Smooth muscle cell (in vitro differentiated cells): ENCODE measurements around the gene NFATC3. TPM values are rescaled to one million over a fixed set of nuclear protein-coding genes. Genes with fewer than 3 reads are reported as not detected.

Source experiments
- DNase-seq: peaks from one replicate; lab custom pipeline; 2025; ENCODE audit not compliant: unreplicated experiment; lab: John Stamatoyannopoulos, UW
- H2AFZ ChIP-seq: fragments of 200-600 bp; sonication (generic); 2 replicates; pipeline ENCODE4 v1.6.0; 2016; ENCODE audit warnings: antibody characterized with exemption, low read depth, mild to moderate bottlenecking
- H3F3A ChIP-seq: fragments of 200-600 bp; sonication (generic); 2 replicates; pipeline ENCODE4 v1.6.0; 2017; ENCODE audit warnings: antibody characterized with exemption, low read depth
- H3K27ac ChIP-seq: fragments of 200-600 bp; sonication (generic); 2 replicates; pipeline ENCODE4 v1.5.1; 2016; ENCODE audit warnings: low read depth, mild to moderate bottlenecking
- H3K27me3 ChIP-seq: fragments of 200-600 bp; sonication (generic); 2 replicates; pipeline ENCODE4 v1.6.1; 2016; ENCODE audit warnings: low read depth, mild to moderate bottlenecking
- H3K36me3 ChIP-seq: fragments of 200-600 bp; sonication (generic); 2 replicates; pipeline ENCODE4 v1.5.1; 2016; ENCODE audit warnings: low read depth
- H3K4me1 ChIP-seq: fragments of 200-600 bp; sonication (generic); 2 replicates; pipeline ENCODE4 v1.5.1; 2016; ENCODE audit warnings: low read depth
- H3K4me2 ChIP-seq: fragments of 200-600 bp; sonication (generic); 2 replicates; pipeline ENCODE4 v1.6.0; 2016; ENCODE audit warnings: mild to moderate bottlenecking
- H3K4me3 ChIP-seq: fragments of 200-600 bp; sonication (generic); 2 replicates; pipeline ENCODE4 v1.5.1; 2016; ENCODE audit warnings: mild to moderate bottlenecking
- H3K79me2 ChIP-seq: fragments of 200-600 bp; sonication (generic); 2 replicates; pipeline ENCODE4 v1.6.0; 2016; ENCODE audit warnings: low read depth, mild to moderate bottlenecking
- H3K9ac ChIP-seq: fragments of 200-600 bp; sonication (generic); 2 replicates; pipeline ENCODE4 v1.6.0; 2016; ENCODE audit warnings: low read depth
- H3K9me3 ChIP-seq: fragments of 200-600 bp; sonication (generic); replicated peaks from 2 replicates; pipeline ENCODE4 v1.5.1; 2016; ENCODE audit warnings: low read depth
- H4K20me1 ChIP-seq: fragments of 200-600 bp; sonication (generic); 2 replicates; pipeline ENCODE4 v1.6.0; 2016; ENCODE audit warnings: low read depth
- WGBS: methylation state at CpG from one replicate; pipeline ENCODE4 v1.1.7; 2016; ENCODE audit warnings: low lambda C conversion rate; 5-methylcytosine and 5-hydroxymethylcytosine counted together
- polyA plus RNA-seq: library from polyadenylated mRNA; unstranded; fragments of >200 nt; fragmentation: Nextera tagmentation; extraction: Ambion mirVana; gene quantifications from 2 replicates; pipeline ENCODE4 v1.2.1, GENCODE V29; 2016
- total RNA-seq: library from RNA; depleted of rRNA; stranded (reverse); fragments of >200 nt; gene quantifications from 2 replicates; pipeline ENCODE4 v1.2.3, GENCODE V29; 2014
- TF ChIP-seq, protein P1 (sequence below): fragments of 200-600 bp; sonication (generic); IDR thresholded peaks from 2 replicates; pipeline ENCODE4 v1.5.1; 2017; ENCODE audit warnings: borderline replicate concordance, mild to moderate bottlenecking, antibody characterized with exemption; ENCODE audit not compliant: insufficient read depth, poor library complexity, severe bottlenecking

Gene NFATC3
- total and polyA plus RNA-seq, 2 experiments from 2014 or later: 14.7 to 30.2 TPM

DNA sequence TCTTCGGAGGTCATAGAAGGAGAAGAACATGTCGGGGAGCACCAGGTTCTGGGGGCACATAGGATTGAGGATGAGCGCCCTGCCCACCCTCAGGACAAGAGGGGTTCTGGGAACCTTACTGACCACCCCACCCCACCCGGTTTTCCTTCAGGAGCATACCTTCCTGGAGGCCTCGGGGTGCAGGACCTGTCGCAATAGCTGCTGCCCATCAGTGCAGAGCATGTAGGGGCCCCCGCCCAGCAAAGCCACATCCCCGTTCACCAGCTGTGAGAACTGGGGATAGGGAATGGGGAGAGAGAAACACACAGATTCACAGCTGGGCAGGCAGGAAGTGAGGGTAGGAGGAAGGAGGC lies 148.6 kb downstream of the NFATC3 start:
- TF ChIP-seq, protein P1, sequence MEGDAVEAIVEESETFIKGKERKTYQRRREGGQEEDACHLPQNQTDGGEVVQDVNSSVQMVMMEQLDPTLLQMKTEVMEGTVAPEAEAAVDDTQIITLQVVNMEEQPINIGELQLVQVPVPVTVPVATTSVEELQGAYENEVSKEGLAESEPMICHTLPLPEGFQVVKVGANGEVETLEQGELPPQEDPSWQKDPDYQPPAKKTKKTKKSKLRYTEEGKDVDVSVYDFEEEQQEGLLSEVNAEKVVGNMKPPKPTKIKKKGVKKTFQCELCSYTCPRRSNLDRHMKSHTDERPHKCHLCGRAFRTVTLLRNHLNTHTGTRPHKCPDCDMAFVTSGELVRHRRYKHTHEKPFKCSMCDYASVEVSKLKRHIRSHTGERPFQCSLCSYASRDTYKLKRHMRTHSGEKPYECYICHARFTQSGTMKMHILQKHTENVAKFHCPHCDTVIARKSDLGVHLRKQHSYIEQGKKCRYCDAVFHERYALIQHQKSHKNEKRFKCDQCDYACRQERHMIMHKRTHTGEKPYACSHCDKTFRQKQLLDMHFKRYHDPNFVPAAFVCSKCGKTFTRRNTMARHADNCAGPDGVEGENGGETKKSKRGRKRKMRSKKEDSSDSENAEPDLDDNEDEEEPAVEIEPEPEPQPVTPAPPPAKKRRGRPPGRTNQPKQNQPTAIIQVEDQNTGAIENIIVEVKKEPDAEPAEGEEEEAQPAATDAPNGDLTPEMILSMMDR: no peak
- Histone ChIP-seq H3F3A (peaks cover 16% of the 10 kb centered on the region), H3K79me2 (no peaks in the 10 kb centered on the region), H3K9me3 (no peaks in the 10 kb centered on the region), H3K27me3 (peaks cover 17% of the 10 kb centered on the region), H3K36me3 (no peaks in the 10 kb centered on the region), H3K9ac (no peak overlapping the region), H2AFZ (no peak overlapping the region), H3K27ac (peak overlapping the region; percentile 56), H3K4me3 (peak overlapping the region; percentile 60), H3K4me2 (peak overlapping the region; percentile 92), H3K4me1 (peaks cover 21% of the 10 kb centered on the region), H4K20me1 (peaks cover 14% of the 10 kb centered on the region)
- DNase-seq: no peak
- WGBS: 83% methylated on average over 8 of the region's 8 CpGs

DNA sequence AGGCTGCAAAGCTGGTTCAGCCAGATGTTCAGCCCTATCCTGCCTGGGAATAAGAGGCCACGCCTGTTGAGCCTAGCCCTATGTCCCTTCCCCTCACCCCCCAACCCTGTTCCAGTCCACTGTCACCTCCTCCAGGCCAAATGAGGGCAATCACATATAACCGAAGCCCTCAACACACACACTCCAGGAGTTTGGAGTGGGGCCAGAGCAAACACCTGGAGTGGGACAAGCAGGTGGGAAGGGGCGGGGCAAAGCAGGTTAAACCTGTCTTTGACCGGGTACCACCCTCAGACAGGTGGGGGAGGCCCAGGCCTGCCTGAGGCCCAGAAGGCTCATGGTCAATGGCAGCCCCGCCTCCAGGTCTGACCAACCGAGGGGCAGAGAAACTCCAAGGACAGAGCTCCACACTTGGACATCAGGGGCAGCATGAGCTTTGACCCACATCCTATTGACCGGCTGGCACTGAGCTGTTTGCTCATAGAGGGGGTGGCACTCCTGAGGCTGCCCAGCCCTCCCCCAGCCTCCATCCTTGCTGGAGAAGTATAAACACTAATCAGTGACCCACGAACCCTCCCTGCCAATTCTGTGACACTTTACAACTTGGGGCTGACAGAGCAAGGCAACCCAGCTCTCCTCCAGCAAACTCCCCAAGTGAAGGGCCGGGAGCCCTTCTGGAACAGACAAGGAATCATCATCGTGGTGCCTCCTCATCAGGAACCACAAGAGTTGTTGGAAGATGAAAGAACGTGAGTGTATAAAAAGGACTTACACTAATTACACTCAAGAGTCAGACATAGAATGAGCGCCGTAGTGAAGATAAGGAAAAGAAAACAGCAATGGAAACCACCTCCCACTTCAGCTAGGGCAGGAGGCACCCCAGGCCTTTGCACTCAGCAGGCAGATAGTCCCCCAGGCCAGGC lies 149.3 kb downstream of the NFATC3 start:
- no peak for DNase-seq
- H3K79me2 ChIP-seq: no peaks in the 10 kb centered on the region
- H3K4me2 ChIP-seq: peak overlapping the region; percentile 92
- peaks cover 17% of the 10 kb centered on the region for H3K27me3 ChIP-seq
- peaks cover 16% of the 10 kb centered on the region for H3F3A ChIP-seq
- TF ChIP-seq, protein P1: no peak
- no peak overlapping the region for H2AFZ ChIP-seq
- H4K20me1 ChIP-seq: peaks cover 14% of the 10 kb centered on the region
- peak overlapping the region; percentile 56 for H3K27ac ChIP-seq
- peaks cover 21% of the 10 kb centered on the region for H3K4me1 ChIP-seq
- no peak overlapping the region for H3K9ac ChIP-seq
- WGBS: 35% methylated on average over 13 of the region's 13 CpGs
- no peaks in the 10 kb centered on the region for H3K9me3 ChIP-seq
- no peaks in the 10 kb centered on the region for H3K36me3 ChIP-seq
- H3K4me3 ChIP-seq: peak overlapping the region; percentile 60

DNA sequence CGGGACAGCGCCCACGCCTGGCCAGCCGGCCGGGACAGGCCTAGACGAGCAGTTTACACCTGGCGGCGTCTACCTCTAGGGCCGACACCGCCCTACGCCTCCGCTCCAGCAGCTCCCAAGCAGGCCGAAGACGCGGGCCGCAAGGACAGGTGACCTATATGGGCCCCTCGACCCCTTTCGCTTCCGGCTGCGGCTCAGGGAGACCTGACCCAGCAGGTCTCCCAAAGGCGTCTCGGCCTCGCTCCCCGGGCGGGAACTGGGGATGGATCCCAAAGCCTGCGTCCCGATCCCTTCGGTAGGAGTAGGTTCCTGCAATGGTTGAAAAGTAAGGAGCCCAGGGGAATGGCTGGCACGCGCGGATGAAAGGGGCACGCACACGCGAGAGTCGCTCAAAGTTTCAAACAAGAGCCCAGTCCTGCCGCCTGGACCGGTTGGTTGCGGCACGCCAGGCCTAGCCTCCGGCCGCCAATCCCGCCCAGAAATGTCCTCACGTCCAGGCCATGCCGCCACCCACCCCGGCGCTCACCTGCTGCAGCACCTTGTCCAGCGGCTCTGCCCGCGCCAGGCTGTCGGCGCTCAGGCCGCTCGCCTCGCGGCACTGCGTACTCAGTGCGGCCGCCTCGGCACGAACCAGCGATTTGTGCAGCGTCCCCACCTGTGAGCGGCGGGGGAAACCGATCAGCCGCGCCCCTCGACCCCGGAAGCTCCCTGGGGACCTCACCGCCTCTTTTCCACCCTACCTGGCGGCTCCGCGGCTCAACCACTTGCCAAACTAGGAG lies 150.1 kb downstream of the NFATC3 start:
- TF ChIP-seq, protein P1: peak; percentile 10
- no peak overlapping the region for H2AFZ ChIP-seq
- peaks cover 16% of the 10 kb centered on the region for H3F3A ChIP-seq
- no peaks in the 10 kb centered on the region for H3K79me2 ChIP-seq
- 4% methylated on average over 72 of the region's 73 CpGs for WGBS
- H3K27ac ChIP-seq: peak overlapping the region; percentile 56
- H3K4me2 ChIP-seq: peak overlapping the region; percentile 92
- H3K9me3 ChIP-seq: no peaks in the 10 kb centered on the region
- H3K36me3 ChIP-seq: no peaks in the 10 kb centered on the region
- peak overlapping the region; percentile 28 for H3K9ac ChIP-seq
- peaks cover 17% of the 10 kb centered on the region for H3K27me3 ChIP-seq
- peaks cover 21% of the 10 kb centered on the region for H3K4me1 ChIP-seq
- no peak for DNase-seq
- peak overlapping the region; percentile 60 for H3K4me3 ChIP-seq
- peaks cover 7% of the 10 kb centered on the region for H4K20me1 ChIP-seq
